ENCODE results near the gene UBE4B.

GRCh38 chr1:10143961-10144485 lies 111.3 kb downstream of the UBE4B start:
- no peak for TF ChIP-seq SP1 (IDR thresholded peaks at IDR 0.05)
- TF ChIP-seq FOXK2 (IDR thresholded peaks at IDR 0.05), result no peak
- no peak for TF ChIP-seq ELF4 (IDR thresholded peaks at IDR 0.05)
- no peak for TF ChIP-seq BHLHE40 (IDR thresholded peaks at IDR 0.05; ENCODE audit: borderline replicate concordance)
- TF ChIP-seq TARDBP (IDR thresholded peaks at IDR 0.05), result no peak
- no peak for TF ChIP-seq FOXM1 (IDR thresholded peaks at IDR 0.05; ENCODE audit: borderline replicate concordance)
- no peak for TF ChIP-seq ARNT (IDR thresholded peaks at IDR 0.05)
- TF ChIP-seq FOXA1 (IDR thresholded peaks at IDR 0.05), result no peak
- TF ChIP-seq NFRKB (IDR thresholded peaks at IDR 0.05), result no peak
- no peak for TF ChIP-seq SUZ12 (IDR thresholded peaks at IDR 0.05)
- TF ChIP-seq, protein P1, sequence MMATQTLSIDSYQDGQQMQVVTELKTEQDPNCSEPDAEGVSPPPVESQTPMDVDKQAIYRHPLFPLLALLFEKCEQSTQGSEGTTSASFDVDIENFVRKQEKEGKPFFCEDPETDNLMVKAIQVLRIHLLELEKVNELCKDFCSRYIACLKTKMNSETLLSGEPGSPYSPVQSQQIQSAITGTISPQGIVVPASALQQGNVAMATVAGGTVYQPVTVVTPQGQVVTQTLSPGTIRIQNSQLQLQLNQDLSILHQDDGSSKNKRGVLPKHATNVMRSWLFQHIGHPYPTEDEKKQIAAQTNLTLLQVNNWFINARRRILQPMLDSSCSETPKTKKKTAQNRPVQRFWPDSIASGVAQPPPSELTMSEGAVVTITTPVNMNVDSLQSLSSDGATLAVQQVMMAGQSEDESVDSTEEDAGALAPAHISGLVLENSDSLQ (IDR thresholded peaks at IDR 0.05), result no peak
- no peak for TF ChIP-seq HDGF (IDR thresholded peaks at IDR 0.05; ENCODE audit: borderline replicate concordance)
- no peak for TF ChIP-seq CTBP1 (IDR thresholded peaks at IDR 0.05; ENCODE audit: borderline replicate concordance)
- TF ChIP-seq ZNF384 (IDR thresholded peaks at IDR 0.05), result no peak

Measured in HEK293T (cell line).